OCI-M1 (cell line): Measurements from ENCODE around the gene TCAF1.

Experiments used
- DNase-seq: peaks from one replicate; lab custom pipeline; 2025; lab: John Stamatoyannopoulos, UW

Gene TCAF1, protein sequence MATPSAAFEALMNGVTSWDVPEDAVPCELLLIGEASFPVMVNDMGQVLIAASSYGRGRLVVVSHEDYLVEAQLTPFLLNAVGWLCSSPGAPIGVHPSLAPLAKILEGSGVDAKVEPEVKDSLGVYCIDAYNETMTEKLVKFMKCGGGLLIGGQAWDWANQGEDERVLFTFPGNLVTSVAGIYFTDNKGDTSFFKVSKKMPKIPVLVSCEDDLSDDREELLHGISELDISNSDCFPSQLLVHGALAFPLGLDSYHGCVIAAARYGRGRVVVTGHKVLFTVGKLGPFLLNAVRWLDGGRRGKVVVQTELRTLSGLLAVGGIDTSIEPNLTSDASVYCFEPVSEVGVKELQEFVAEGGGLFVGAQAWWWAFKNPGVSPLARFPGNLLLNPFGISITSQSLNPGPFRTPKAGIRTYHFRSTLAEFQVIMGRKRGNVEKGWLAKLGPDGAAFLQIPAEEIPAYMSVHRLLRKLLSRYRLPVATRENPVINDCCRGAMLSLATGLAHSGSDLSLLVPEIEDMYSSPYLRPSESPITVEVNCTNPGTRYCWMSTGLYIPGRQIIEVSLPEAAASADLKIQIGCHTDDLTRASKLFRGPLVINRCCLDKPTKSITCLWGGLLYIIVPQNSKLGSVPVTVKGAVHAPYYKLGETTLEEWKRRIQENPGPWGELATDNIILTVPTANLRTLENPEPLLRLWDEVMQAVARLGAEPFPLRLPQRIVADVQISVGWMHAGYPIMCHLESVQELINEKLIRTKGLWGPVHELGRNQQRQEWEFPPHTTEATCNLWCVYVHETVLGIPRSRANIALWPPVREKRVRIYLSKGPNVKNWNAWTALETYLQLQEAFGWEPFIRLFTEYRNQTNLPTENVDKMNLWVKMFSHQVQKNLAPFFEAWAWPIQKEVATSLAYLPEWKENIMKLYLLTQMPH

DNA sequence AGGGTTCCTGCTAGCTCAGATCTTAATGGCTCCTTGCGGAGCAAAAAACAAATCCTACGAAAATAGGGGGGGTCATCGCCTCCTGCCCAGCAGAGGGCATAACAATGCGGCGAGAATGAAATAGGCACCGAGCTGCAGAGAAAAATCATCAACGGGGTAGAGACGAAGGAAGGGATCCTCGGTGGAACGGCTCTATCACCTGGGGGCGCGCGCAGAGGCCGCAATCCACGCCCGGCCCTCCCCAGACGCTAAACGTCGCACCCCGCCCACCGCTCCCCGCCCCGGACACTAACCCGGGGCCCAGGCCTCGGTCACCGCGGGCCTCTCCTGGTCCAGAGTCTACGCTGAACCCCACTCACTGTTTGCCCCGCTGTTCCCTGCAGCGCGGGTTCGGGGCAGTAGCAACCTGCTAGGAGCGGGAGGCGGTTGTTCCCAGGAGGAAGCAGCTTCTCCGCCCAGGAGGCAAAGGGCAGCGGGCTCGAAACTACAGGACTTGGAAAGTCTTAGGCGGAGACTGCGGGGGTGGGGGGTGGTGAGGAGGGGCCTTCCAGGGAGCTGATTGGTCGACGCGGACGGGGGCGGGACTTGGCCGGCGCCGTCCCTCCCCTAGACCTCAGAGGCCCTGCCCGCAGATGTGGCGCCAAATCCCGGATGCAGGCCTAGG is at the start of gene TCAF1:
TCAF1 (minus strand) TSS at position 509 of the 664 bp plus-strand sequence. CDS start 25,568 bp downstream, outside the sequence.
- peak; percentile 92 for DNase-seq

DNA sequence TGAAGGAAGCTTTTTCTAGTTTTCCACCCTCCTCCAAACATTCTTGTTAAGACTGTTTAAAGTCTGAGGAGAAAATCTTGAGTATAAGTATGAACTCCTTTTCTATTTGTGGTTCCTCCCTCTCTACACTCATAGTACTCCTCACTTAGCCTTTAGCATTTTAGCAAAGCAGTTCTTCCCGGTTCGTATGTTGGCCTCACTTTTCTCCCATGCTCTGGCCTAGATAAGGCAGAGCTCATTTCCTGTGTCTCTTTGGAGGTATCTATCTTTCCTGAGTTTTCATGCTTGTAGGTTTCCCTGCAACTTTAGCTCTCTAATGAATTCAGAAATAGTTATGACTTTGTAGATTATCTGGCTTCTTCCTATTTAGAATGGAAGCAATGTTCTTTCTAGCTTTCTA is 46.8 kb upstream of the TCAF1 start:
- no peak for DNase-seq

DNA sequence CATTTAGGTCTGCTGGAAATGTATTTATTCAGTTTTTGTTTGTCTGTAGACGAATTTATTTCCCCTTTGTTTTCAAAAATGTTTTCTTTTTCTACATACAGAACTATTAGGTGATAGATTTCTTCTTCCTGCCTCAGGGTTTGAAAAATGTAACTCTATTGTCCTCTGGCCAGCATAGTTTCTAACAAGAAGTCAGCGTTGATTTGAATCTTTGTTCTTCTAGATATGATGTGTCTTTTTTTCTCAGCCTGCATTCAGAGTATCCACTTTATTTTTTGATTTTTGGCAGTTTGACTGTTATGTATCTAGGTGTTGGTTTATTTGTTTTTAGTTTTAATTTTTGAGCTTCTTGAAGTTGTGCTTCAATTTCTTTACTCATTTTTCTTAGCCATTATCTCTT is 45.1 kb upstream of the TCAF1 start:
- DNase-seq, result no peak

DNA sequence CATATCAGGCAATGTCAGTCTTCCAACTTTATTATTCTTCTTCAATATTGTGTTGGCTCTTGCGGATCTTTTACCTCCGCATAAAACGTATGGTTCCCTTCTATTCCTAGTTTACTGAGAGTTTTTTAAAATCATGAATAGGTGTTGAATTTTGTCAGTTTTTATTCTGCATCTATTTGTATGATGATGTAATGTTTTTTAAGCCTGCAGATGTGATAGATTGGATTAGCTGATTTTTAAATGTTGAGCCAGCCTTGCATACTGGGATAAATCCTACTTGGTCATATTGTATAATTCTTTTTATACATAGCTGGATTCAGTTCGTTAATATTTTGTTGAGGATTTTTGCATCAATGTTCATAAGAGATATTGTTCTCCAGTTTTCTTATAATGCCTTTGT is 43.4 kb upstream of the TCAF1 start:
- no peak for DNase-seq

DNA sequence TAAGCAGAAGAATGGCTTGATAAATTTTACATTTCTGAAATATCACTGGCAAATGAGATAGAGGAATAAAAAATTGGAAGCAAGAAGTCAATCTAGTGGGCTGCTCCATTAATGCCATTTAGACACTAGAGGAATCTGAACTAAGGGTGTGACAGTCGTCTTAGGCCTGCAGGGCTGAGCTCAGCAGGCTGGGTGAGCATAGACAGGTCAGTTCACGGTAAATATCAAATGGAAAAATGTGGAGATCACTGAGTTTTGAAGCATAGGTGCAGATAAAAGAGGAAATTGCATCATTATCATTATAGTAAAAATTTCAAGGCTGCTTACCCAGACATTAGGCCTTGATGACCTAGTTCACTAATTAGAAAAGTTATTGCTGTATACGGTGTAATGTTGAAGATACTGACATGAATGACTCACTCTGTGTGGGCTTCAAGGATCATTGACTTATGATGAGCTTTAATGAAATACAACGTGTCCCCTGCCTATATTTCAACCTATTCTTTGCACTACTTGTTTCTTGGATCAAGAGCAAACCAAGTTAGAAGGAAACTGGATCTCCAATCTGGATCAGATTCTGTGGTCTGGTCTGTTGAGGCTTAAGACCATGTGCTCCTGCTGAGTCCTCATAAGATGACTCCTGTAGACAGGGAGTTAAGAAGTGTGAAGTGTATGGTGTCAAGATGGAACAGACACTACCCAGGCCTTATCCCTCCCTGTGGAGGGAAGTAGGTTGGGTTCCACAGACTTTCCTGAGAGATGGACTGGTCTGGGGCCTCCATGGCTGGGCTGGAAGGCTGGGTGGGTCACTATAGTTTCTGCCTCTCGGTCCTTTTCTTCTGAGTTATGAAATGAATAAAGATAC is 36.6 kb upstream of the TCAF1 start:
- no peak for DNase-seq

DNA sequence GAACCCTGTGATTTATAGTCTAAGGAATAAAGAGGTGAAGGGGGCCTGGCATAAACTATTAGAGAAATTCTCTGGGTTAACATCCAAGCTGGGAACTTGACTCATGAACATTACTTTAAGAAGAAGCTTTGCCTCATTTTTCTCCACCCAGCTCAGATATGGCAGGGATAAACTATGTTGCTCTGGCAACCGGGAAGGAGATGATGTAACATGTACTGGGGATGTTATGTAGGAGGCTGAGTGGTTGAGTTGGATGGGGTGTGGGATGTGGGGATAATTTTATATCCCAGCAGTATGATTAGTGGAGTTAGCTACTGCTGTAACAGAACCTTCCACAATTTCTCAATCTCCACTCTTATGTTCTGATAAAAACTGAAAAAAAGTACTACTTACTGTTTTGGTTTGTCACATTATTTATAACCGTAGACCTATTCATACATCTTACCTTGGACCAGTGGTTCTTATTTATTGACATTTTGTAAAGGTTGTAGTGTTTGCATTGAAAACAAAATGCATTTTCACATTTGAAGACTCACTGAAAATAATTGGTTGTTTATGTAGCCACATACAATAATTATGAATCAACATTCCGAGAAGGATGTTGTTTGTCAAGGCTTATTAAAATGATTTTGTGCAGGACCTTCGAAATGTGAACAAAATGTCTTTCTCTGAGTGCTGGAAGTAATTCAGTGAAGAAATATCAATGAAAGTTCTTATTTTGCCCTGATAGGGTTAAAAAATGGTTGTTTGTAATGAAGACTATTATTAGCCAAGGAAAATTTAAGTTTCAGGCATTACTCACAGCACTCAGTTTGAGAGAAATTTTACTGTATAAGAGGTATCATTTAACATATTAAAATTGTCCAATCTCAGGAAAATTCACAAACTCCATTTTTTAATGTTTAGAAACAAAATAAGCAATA is 34.4 kb upstream of the TCAF1 start:
- no peak for DNase-seq

- DNase-seq, result no peak
Observed at GRCh38 chr7:143934526-143935325, 32.8 kb upstream of the TCAF1 start, which contains the start of gene OR2F2. Gene OR2F2, plus strand, starts transcription at chr7:143935233. Its CDS starts 0 bp downstream, at chr7:143935233.

GRCh38 chr7:143931739-143932138 is 29.8 kb upstream of the TCAF1 start:
- DNase-seq, result no peak

GRCh38 chr7:143929224-143929920 is 27.4 kb upstream of the TCAF1 start:
- no peak for DNase-seq

- no peak for DNase-seq
Observed at GRCh38 chr7:143924851-143925250, 22.9 kb upstream of the TCAF1 start.

- DNase-seq, result no peak
Observed at GRCh38 chr7:143914938-143915652, 13.1 kb upstream of the TCAF1 start.

GRCh38 chr7:143913945-143914615 is 12.1 kb upstream of the TCAF1 start:
- DNase-seq, result no peak

DNA sequence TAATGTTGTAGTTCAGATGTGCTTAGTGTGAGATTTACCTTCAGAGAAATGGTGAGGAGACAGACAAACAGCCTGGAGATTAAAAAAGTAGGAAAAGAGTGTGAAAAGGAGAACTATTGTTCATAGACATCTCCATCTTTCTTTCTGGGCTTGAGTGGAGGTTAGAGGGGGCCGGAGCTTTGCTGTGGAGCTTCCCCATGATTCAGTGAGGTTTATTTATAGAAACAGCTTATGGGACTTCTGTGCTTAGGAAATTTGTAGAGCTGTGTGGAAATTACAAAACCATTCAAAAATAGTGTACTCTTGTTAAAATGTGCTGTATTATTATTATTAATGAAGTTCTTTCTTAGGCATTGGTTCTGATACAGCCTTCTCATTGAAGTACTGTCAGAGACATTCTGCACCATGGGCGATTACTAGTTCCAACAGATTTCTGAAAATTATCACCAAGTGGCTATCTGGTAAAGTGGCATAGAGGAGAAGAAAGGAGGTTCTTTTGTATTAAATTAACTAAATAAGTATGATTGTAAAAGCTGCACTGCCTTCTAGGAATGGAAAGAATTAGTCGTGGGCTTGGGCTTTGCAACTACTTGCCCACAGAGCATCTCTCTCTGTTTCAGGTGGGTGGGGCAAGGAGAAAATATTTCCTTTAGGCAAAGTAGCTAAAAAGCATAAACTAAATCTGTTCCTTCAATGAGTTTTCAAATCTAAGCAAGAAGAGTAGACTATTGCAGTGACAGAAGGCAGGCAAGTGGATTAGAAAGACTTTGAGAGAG is 8.7 kb upstream of the TCAF1 start:
- DNase-seq, result no peak

DNA sequence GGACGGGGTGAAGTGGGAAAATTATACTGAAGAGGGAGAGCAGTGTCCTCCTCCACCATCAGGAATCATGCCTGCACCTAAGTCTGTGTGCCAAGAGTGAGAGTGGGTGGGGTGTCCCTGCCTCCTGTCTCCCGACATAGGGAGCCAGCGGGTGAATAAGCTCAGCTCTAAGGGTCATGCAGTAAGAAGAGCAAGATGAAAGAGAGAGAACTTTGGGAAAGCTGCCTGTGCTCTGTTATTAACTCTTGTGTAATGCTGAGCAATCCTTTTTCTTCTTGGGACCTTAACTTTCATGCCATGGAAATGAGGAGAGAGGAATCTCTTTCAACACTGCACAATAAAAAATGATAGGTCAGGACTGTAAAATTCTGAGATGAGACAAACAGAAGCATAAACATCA is 7.9 kb upstream of the TCAF1 start:
- DNase-seq, result no peak

DNA sequence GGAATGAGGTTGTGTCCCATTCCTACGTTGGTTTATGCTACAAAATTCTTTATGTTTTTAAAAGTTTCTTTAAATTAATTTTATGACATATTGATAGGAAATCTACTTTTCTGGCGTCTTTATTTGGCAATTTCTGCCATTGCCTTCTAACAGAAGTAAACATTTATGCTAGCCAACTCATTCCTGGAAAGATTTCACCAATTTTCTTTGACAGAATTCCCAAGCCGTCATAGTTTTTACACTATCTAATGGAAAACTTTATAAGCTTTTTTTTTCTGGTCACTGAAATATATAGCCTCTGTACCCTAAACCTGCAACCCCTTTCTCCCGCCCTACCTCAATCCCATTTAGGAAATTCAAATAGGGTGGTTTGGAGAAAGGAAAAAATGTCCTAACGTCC is 6.1 kb upstream of the TCAF1 start:
- no peak for DNase-seq

- DNase-seq, result no peak
Observed at GRCh38 chr7:143906895-143907294, 4.9 kb upstream of the TCAF1 start.

DNA sequence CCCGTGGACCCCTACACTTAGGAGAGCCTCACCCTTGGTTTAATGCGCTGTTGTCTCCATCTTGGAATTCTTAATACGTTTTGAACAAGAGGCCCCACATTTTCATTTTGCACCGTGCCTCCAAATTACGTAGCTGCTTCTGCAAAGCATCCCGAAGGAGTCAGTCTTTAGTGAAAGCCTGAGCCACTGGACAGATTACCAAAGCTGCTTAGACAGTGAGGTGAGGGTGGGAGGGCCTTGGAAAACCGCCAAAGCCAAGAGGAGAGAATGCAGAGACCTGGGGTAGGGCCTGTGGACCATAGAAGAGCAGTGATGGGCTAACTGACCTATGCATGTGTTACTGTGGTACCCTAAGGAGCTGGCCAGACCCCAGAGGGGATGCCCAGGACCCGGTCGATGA is 4.2 kb upstream of the TCAF1 start:
- DNase-seq, result no peak
